Adrenal gland (tissue), 12 donors: Measurements from ENCODE around the gene PLXNC1. TPM values are rescaled to one million over a fixed set of nuclear protein-coding genes. Genes with fewer than 3 reads are reported as not detected.

ENCODE experiments used
- DNase-seq, 7 donors: peaks; one replicate each; pipeline ENCODE4 v3.0.0-alpha.2; 2019 to 2020
- H3K27ac ChIP-seq, 5 donors: fragments of 200-600 bp; sonication (generic) in 4 of 5; 1 replicate in 3 of 5; 2 replicates in 2 of 5; pipeline versions ENCODE4 v1.5.1 to v1.8.0; 2016 to 2020; ENCODE audit warnings: mild to moderate bottlenecking in 1 of 5
- H3K27me3 ChIP-seq: fragments of 200-600 bp; 2 replicates; pipeline ENCODE4 v1.8.0; 2021
- H3K36me3 ChIP-seq, 2 donors: fragments of 200-600 bp; replicated peaks in 1 of 2; 1 replicate in 1 of 2; 2 replicates in 1 of 2; pipeline versions ENCODE4 v1.5.1 to v1.8.0; 2018 to 2022
- H3K4me1 ChIP-seq, 2 donors: fragments of 200-600 bp; replicated peaks in 1 of 2; 1 replicate in 1 of 2; 2 replicates in 1 of 2; pipeline versions ENCODE4 v1.5.1 to v1.8.0; 2018 to 2021
- H3K4me3 ChIP-seq, 4 donors: fragments of 200-600 bp; sonication (generic) in 3 of 4; one replicate each; pipeline ENCODE4 v1.5.1; 2016 to 2018
- H3K9me3 ChIP-seq, 3 donors: fragments of 200-600 bp; sonication (generic) in 1 of 3; replicated peaks in 1 of 3; 1 replicate in 2 of 3; 2 replicates in 1 of 3; pipeline versions ENCODE4 v1.5.1 to v1.8.0; 2016 to 2021
- POLR2A ChIP-seq, 2 donors: fragments of 450-650 bp; IDR thresholded peaks; one replicate each; pipeline ENCODE4 v1.6.1; 2017; ENCODE audit warnings: antibody characterized with exemption in 2 of 2, mild to moderate bottlenecking in 2 of 2, moderate library complexity in 1 of 2
- WGBS, 4 donors: extraction: QIAGEN DNeasy Blood & Tissue Kit in 2 of 4; methylation state at CpG; one replicate each; pipeline versions ENCODE4 v1.1.5 to v1.1.7; 2013 to 2017; 5-methylcytosine and 5-hydroxymethylcytosine counted together
- intact Hi-C, 2 donors: fragments of 100-400 bp; cut with DNase I; formaldehyde crosslinking; loops; one replicate each; pipeline versions ENCODE4 v1.14.1 to v1.15.0; 2022 to 2023
- polyA plus RNA-seq, 3 donors: library from polyadenylated mRNA; stranded (reverse); fragments of 200-250 nt in 2 of 3; fragments of 350-450 nt in 1 of 3; fragmentation: Illumina TruSeq in 1 of 3; extraction: RNeasy Lipid Tissue Mini Kit (QIAGEN cat#74804) in 1 of 3; gene quantifications; one replicate each; pipeline ENCODE4 v1.2.3, GENCODE V29; 2013 to 2014
- total RNA-seq, 9 donors: library from RNA; depleted of rRNA in 4 of 9; stranded (reverse); fragments of >200 nt in 4 of 9; fragments of 120-200 nt in 1 of 9; fragmentation: NEBNext Ultra II Directional in 1 of 9; extraction: Animal tissue kit (Norgen Biotek cat#: 25700) in 1 of 9; gene quantifications; one replicate each; pipeline versions ENCODE4 v1.1.0 to v1.2.4, GENCODE V29; 2013 to 2023
- TF ChIP-seq, protein P1 (sequence below), 6 experiments: fragments of 450-650 bp in 4 of 6; fragments of 200-600 bp in 2 of 6; sonication (generic) in 1 of 6; IDR thresholded peaks; 1 replicate in 5 of 6; 2 replicates in 1 of 6; pipeline versions ENCODE4 v1.5.1 to v1.8.0; 2016 to 2021; ENCODE audit warnings: antibody characterized with exemption in 6 of 6, mild to moderate bottlenecking in 2 of 6, moderate library complexity in 1 of 6
- donor health status: healthy with polysubstance abuse.
- donor health status: Bipolar disorder and iron deficiency.
- donor health status: DM: yes; HTN: yes; CAD: no.
- donor health status: DM: no; HTN: no; CAD: no.
- donor health status: DM: no; HTN: no; CAD: no.
- donor health status: DM: yes; HTN: yes; CAD: no.

Gene PLXNC1
- total and polyA plus RNA-seq, 12 donors = 2.5 to 23.4 (median 12.3) TPM

GRCh38 chr12:94169966-94170689 is 21.8 kb downstream of the PLXNC1 start:
- Histone ChIP-seq H3K27me3 (no peaks in the 10 kb centered on the region), H3K4me3 (no peak overlapping the region), H3K36me3 (no peaks in the 10 kb centered on the region), H3K4me1 (peaks cover 0 to 11% of the 10 kb centered on the region in 2 donors), H3K27ac (no peak overlapping the region), H3K9me3 (no peaks in the 10 kb centered on the region)
- DNase-seq = peak in 3 of 7 donors; percentile 18 to 22 (median 20)
- WGBS, 4 donors = 65 to 68% (median 66%) methylated on average over 6 of the region's 6 CpGs
- TF ChIP-seq POLR2A (IDR thresholded peaks at IDR 0.05) = no peak
- TF ChIP-seq, protein P1, sequence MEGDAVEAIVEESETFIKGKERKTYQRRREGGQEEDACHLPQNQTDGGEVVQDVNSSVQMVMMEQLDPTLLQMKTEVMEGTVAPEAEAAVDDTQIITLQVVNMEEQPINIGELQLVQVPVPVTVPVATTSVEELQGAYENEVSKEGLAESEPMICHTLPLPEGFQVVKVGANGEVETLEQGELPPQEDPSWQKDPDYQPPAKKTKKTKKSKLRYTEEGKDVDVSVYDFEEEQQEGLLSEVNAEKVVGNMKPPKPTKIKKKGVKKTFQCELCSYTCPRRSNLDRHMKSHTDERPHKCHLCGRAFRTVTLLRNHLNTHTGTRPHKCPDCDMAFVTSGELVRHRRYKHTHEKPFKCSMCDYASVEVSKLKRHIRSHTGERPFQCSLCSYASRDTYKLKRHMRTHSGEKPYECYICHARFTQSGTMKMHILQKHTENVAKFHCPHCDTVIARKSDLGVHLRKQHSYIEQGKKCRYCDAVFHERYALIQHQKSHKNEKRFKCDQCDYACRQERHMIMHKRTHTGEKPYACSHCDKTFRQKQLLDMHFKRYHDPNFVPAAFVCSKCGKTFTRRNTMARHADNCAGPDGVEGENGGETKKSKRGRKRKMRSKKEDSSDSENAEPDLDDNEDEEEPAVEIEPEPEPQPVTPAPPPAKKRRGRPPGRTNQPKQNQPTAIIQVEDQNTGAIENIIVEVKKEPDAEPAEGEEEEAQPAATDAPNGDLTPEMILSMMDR (IDR thresholded peaks at IDR 0.05) = no peak
- intact Hi-C loops = no loop called here

DNA sequence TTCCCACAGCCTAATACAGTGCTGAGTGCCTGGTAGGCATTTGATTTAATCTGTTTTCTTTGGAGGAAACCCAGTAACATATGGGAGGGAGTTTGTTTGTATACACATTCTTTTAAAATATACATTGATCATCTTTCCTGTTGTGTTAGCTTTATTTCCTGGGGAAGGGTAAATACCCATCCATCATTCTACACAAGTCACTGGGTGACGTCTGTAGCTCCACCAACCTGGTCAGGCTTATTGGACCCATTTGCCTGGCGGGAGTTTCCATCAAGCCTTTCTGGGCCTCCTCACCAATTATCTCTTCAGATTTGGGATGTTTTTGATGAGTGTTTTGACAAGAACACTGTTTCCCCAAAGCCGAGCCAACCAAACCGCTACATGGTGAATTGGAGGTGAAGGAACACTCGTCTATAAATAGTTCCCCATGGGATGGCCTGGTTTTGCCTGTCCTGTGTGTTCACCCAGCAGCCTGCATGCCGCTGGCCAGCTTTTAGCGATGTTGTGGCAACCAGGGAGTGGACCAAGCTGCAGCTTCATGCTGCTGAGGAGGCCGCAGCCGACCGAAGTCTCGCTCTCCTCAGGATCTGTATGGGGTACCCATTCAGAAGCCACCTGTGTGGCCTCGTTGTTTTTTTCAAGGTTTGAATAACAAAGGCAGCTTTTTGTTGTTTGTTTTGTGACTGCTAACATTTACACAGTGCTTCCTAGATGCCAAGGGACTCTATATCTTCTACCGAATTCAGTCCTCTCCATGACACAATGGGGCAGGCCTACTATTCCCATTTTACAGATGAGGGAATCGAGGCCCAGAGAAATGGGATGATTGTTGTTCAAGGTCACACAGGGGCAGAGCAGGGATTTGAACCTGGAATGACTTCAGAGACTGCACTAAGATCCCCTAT is 22.6 kb downstream of the PLXNC1 start:
- H3K4me3 ChIP-seq = no peak overlapping the region
- no peaks in the 10 kb centered on the region for H3K27me3 ChIP-seq
- no peaks in the 10 kb centered on the region for H3K36me3 ChIP-seq
- intact Hi-C loops = no loop called here
- H3K9me3 ChIP-seq = no peaks in the 10 kb centered on the region
- no peak overlapping the region for H3K27ac ChIP-seq
- TF ChIP-seq, protein P1 (IDR thresholded peaks at IDR 0.05) = no peak
- no peak for TF ChIP-seq POLR2A (IDR thresholded peaks at IDR 0.05)
- DNase-seq = no peak
- peaks cover 0 to 11% of the 10 kb centered on the region in 2 donors for H3K4me1 ChIP-seq
- WGBS, 4 donors = 79 to 83% (median 81%) methylated on average over 13 to 14 of the region's 14 CpGs

- no peak for DNase-seq
- peaks cover 0 to 11% of the 10 kb centered on the region in 2 donors for H3K4me1 ChIP-seq
Measured at GRCh38 chr12:94171595-94171930, 23.2 kb downstream of the PLXNC1 start.

GRCh38 chr12:94172031-94172430 is 23.7 kb downstream of the PLXNC1 start:
- TF ChIP-seq POLR2A (IDR thresholded peaks at IDR 0.05) = no peak
- TF ChIP-seq, protein P1 (IDR thresholded peaks at IDR 0.05) = no peak
- peak overlapping the region in 1 of 5 donors; percentile 27 for H3K27ac ChIP-seq
- no peak overlapping the region for H3K4me3 ChIP-seq
- 80 to 85% (median 81%) methylated on average over 5 of the region's 5 CpGs for WGBS, 4 donors
- intact Hi-C loops = no loop called here
- H3K9me3 ChIP-seq = no peaks in the 10 kb centered on the region
- DNase-seq = peak in 2 of 7 donors; percentile 17 to 19
- peaks cover 0 to 11% of the 10 kb centered on the region in 2 donors for H3K4me1 ChIP-seq
- no peaks in the 10 kb centered on the region for H3K36me3 ChIP-seq
- H3K27me3 ChIP-seq = no peaks in the 10 kb centered on the region

More at GRCh38 chr12:94171595-94171930, 23.2 kb downstream of the PLXNC1 start:
- Histone ChIP-seq H3K9me3 (no peaks in the 10 kb centered on the region), H3K36me3 (no peaks in the 10 kb centered on the region), H3K27ac (no peak overlapping the region), H3K27me3 (no peaks in the 10 kb centered on the region), H3K4me3 (no peak overlapping the region)
- 87 to 95% (median 93%) methylated on average over 5 of the region's 5 CpGs for WGBS, 4 donors
- TF ChIP-seq, protein P1 (IDR thresholded peaks at IDR 0.05) = no peak
- no peak for TF ChIP-seq POLR2A (IDR thresholded peaks at IDR 0.05)
- intact Hi-C loops = no loop called here
